Activated CD4-positive, alpha-beta T cell treated with anti-CD3 and anti-CD28 coated beads for 1 hour (primary cell): ENCODE data around the gene MPC1.

Experiments used
- DNase-seq: peaks from one replicate; pipeline ENCODE4 v3.0.0-alpha.2; 2020

Gene MPC1

DNA sequence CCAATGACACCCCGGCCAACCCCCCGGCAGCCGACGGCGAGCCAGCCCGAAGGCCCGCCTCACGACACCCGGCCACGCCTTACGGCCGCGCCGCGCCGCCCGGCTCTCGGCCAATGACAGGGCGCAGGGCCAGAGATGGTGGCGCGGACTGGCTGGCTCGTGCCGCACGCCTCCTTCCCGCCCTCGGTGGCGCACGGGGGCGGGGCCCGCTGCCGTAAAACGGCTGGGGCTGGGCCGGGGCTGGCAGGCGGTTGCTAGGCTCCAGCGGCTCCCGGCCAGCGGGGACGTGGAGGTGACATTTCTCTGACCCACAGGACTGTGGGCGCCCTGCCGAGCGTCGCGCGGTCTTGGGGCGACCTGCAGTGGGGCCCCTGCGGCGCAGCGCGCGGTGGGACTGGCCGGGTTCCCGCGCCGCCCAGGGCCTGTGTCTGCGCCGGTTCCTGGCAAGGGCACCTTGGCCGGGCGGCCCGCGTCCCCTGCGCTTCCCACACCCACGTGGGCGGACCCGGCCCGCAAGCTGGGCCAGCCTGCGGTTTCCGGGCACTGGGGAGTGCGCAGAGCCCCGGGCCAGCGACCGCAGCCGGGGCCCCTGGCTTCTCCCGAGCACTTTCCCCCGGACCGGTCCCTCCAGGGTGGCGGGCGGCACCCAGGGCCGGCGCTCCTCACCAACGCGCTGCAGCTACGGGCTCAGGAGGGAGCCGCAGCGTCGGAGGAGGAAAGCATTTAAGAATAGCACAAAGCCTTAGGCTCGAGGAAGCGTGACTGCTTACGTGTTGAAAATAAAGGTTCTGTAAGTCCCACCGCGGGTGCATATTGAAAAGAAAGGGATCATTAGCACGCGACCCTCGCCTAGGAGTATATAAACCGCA, at the start of gene MPC1:
Gene MPC1, minus strand, starts transcription at position 8 of the 869 bp plus-strand sequence. CDS start 64 bp downstream, outside the sequence.
- peak; percentile 90 for DNase-seq

DNA sequence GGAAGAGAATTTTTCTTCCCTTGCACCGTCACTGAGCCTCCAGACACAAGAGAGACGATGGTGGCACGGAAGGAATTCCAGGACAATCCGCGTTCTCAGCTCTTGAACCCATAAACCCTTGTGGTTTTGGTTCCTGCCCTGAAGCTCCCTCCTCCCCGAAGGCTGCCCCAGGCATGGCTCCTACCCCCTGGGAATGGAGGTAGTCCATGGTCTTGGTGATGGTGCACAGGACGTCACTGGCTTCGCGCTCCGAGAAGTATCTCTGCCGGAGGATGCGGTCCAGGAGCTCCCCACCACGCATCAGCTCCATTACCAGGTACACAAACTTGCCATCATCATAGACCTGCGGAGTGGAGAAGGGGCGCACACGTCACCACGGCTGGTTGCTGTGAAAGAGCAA, 47.5 kb upstream of the MPC1 start:
- no peak for DNase-seq

DNA sequence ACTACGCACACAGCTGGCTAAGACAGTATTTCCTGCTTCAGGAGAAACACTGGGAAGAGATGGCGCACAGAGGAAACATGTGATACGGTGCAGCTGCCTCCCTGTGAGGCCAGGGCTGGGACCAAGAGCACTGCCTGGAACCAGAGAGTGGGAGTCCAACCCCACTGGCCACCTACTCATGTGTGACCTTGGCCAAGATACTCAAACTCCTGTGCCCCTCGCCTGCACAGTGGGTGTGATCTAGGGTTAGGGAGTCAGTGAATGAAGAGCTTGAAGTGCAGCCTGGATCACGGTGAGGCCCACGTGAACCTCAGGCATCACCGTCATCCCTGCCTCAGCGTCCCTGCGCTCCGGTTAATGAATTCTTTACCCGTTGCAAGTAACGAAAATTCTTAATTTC, 41.7 kb upstream of the MPC1 start:
- DNase-seq = peak; percentile 4

DNA sequence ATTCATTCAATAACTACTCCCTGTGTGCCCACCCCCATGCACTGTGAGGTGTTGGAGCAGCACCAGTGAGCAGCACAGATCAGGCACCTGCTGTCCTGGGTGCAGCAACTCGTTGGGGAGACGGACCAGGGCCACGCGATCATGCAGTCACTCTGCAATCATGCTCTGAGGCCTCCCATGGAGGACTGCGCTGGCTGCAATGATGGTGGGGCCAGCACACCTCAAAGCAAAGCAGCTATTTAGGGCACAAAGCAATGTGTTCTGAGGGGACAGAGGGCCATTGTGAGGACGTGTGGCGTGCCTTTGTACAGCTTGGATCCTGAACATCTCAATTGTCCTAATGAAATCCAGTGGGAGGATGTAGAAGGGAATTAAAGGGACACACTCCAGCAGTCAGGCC, 41.0 kb upstream of the MPC1 start:
- DNase-seq = peak; percentile 3

DNA sequence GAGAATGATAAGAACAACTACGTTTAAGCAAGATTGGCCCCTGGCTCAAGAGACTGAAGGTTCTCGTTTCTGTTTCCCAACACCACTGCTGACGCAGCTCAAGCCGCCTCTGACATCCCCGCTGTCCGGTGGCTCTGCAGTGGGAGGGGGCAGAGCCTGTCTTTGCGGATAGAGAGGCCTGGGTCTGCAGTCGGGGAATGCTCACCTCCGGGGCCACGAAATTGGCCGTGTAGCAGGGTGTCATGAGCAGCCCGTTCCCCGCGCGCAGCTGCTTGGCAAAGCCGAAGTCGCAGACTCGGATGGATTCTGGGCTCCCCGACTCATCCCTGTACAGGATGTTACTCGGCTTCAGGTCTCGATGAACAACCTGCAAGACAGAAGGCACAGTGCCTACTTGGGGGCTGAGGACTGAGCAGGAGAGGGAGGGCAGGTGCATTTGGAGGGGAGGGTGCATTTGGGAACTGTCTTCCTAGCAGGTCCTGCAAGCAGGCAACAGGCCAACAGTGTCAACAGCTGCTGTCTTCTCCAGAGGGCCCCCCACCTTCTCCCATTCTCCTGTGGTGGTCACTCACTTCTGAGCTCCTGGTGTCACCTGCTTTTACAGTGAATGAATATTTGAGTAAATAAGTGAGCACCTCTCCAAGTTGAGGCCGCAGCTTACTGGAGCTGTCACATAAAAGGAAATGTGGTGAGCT, 40.5 kb upstream of the MPC1 start:
- DNase-seq = peak; percentile 2

DNA sequence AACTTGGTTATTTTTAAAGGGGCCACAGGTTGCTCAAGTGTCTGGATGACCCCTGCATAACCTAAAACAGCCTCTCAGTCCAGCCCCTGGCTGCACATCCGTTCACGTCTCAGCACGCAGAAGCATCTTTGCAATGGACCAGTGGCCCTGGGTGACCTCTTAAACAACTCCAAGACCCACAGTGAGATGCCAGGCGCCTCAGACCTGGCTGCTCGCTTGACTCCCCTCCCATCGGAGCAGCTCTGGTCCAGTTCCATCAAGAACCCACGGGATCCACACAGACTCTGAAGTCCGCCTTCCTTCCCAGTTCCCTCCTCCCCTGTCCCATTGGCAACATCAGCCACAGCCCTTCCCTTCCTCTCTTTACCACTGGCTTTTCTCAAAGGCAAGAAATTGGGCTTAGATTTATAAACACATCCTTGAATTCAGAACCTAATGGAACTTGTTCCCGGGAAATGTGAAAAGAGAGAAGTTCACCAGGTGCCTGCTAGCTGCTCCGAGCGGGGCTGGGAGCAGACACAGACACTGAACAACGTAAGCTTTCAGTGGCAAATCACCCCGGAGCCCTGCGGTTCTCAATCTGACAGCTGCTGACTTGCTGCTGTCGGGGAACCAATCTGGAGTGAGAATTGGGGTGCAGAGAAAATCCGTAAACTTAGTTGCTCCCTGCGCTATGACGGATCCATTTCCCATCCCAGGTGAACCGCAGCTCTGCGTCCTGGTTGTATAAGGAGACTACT, 39.6 kb upstream of the MPC1 start:
- DNase-seq = no peak

DNA sequence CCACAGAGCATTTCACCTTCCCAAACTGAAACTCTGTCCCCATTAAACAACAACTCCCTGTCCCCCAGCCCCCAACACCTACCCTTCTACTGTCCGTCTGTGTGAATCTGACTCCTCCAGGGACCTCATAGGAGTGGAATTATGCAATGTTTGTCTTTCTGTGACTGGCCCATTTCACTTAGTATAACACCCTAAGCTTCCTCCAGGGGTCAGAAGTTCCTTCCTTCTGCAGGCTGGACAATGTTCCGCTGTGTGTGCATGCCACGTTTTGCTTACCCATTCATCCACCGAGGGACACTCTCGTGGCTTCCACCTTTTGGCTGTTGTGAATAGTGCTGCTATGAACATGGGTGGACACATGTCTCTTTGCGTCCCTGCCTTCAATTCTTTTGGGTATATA, 37.6 kb upstream of the MPC1 start:
- peak; percentile 2 for DNase-seq

DNA sequence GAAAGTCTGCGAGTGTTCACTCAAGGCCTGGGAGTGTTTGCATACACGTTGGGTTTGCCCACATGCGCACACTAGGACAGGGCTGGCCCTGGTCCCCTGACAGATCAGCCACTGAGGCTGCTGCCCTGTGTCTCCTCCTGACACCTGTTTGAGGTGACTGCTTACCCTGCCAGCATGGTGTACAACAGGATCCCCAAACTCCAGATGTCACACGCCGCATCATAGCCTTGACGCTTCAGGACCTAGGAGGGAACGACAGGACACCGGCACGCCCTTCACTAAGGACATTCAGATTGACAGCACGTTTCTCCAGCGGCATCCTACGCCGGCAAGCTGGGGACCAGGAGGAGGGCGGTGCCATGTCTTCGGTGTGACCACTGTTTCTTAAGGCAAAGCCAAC, 37.0 kb upstream of the MPC1 start:
- no peak for DNase-seq

DNA sequence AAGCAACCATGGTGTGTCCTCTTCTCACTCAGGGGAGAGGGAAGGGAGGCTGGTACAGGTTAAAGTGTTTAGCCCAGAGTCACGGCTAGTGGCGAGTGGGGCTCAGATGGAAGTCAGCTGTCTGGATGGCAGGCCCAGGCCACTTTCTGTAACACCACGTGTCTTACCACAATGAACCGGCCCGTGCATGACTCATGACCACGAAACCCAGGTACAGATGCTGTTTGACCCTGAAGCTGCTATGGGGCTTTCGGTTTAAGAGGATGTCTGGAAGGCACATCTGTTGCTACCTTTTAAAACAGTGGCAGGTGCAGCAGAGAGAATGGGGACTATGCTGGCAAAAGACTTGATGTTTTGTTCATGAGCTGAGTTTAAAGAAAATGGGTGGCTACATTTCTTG, 36.5 kb upstream of the MPC1 start:
- DNase-seq = peak; percentile 42

DNA sequence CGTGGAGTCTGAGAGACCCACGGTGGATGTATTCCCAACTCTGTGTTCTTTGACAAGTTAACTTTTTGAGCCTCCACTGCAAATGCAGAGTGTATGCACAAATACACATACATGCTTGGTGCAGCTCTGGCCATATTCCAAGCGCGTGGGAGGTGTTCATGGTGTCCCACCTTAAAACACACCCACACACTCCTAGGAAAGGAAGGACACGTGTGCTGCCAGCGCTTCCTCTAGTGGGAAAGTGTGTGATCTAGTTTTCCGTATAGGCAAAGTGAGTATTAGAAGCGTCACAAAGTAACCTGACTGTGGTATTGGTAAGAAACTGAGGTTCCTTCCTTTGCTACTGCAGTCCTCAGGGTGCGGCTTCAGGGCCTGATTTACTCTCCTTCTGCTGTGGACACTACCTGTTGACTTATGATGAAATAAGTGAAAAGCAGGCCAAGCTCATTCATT, 36.0 kb upstream of the MPC1 start:
- no peak for DNase-seq

DNA sequence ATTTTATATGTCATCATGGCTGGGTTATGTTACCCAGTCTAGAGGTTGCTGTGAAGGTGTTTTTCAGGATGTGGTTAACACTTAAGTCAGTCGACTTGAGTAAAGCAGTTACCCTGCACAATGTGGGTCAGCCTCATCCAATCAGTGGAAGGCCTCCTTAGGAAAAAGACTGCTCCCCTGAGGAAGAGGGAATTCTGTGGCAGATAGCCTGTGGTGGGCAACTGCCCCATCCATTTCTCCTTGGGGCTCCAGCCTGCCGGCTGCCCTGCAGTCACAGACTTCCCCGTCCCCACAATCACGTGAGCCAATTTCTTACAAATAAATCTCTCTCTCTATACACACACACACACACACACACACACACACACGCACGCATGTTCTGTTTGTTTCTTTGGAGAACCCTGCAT, 34.5 kb upstream of the MPC1 start:
- peak; percentile 34 for DNase-seq

DNA sequence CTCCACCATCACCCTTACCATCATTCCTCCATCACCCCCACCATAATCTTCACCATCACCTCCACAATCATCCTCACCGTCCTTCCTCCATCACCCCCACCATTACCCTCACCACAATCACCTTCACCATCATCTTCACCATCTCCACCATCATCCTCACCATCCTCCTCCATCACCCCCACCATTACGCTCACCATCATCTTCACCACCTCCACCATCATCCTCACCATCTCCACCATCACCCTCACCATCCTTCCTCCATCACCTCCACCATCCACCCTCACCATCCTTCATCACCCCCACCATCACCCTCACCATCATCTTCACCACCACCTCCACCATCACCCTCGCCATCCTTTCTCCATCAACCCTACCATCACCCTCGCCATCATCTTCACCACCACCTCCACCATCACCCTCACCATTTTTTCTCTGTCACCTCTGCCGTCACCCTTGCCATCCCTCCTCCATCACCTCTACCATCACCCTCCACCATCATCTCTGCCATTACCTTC, 33.1 kb upstream of the MPC1 start:
- DNase-seq = no peak

DNA sequence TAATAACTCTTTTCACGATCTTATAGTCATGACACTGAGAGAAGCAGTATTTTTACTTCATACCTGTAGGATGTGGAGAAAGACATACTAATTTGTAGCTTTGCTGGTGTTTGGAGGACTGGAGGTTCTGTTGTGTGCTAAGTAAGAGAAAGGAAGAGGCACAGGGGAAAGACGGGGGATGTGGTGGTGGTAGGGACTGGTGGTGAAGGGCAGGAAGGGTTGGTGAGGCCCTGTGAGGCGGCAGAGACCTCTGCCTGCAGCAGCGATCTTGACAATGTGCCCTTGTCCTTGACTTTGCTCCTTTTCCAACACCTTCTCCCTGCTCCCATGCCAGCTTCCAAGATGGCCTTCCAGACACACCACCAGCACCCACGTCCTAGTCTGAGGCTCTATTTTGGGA, 32.6 kb upstream of the MPC1 start:
- no peak for DNase-seq

DNA sequence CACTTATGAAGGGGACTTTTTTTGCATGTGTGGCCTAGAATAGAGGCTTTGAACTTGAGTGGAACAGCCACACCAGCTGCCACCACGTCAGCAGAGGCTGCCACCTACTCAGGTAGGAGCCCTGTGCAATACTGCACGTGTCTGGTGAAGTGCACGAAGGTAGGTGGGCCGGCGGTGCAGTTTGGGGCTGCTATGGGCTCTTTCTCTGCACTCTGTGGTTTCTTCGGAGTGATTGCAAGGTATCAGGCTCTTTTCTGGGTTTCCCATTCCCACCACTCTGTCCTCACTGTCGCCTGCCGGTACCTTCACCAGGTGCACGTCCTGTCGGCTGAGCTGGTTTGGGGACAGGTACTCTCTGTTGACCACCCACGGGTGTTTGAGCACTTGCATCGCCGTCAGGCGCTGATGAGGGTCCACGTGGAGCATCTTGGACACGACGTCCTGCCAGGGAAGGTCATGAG, 30.8 kb upstream of the MPC1 start:
- no peak for DNase-seq

DNA sequence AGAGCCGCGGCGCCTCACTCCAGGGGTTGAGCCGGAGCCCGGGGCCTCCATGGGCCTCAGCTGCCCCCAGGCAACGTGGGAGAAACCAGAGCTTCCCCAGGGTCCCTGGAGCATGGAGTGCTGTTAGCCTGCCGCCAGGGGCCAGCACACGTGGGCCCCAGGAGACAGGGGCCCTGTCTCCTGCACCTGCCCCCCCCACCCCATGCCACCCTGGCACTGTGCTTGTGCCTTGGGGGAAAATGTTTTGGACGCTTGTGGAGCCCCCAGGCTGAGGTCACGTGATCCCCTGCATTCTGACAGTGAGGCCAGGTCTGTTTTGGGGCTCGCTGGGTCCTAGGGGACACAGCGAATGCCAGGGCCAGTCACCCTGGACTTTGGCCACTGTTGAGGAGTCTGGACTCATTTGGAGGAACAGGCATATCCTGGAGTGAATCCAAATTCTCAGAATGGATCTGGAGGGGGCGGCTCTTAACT, 30.2 kb upstream of the MPC1 start:
- no peak for DNase-seq

DNA sequence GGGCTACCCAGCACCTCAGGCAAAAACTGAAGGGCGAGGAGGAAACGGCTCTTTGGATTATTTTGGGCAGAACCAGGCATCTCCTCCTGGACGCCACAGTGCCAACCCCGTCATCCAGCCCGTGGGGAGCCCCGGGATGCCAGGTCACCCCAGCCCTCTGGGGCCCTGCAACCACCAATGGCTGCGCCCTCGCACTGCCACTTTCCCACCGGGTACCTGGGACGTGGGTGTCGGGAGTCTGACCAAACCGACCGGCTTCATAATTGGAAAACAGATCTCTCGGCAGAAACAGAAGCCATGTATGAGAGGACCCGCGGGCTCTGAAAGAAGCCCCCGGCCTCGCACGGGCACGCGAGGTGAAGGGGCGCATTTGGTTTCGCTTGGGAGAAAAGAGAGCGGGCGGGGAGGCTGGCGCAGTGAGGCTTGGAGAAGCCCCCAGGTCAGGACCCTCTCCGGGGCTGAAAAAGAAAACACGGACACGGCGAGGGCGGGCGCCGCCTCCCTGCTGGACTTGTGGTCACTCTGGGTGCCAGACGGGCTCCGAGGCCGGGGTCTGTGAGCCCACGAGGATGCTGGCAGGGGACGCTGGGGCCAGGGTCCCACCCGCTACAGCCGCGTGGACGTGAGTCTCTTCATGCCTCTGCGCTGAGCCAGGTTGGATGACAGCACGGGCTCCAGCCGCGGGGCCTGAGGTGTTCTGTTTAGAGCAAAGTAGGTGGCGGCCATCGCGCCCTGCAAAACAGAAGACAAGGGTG, 29.6 kb upstream of the MPC1 start:
- no peak for DNase-seq

DNA sequence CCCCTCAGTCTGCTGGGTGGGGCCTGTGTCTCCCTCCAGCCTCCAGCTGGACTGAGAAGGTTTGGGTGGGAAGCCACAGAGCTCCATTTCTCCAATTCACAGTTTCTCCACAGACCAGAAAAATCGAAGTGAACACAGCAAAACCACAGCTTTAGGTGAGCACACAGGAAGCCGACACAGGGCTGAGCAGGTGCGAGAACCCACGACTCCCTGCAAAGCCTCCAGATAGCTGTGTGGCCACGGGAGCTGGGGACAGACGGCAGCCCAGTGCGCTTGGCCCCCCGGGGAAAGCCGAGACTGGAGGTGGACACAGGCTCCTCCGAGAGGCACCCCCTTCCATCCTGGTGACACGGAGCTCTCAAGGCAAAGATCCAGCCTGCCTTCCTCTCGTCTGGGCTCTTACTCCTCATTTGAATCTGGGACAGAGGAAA, 29.0 kb upstream of the MPC1 start:
- DNase-seq = no peak

DNA sequence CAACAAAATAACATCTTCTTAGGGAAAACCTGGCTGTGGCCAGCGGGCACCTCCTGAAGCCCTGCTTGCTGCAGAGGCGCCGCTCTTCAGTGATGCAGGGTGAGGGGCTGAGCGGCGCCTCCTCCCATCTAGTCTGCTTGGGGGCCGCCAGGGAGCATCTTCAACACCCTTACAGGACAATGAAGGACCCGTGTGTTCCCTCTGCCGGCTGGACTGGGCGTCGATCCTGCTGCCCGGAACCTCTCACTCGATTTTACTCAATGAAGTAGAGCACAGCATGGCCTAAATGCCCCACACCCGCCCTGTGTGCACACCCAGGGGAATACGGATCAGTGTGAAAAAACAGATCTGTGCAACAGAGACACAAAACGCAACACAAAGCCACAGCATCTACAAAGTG, 28.5 kb upstream of the MPC1 start:
- DNase-seq = no peak

DNA sequence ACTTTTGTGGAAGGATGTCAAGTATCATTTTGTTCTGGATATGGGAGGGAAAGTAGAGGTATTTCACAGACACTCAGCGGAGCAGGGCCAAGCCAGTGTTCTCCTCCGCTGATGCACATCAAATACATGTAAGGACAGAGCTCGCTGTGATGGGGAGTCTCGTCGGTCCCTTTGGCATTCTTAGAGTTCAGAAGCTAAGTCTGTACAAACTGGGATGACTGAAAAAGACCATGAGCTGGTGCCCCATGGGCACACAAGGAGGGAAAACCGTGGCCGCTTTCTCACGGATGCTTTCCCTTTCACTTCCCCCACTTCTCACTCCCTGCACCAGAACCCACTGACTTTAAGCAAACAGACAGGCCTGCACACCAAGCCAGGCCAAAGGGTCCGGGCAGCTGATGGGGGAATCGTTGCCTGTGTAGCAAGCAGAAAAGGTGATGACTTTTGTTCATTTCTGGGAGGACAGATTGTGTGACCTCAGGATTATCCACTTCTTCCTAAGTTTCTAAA, 27.7 kb upstream of the MPC1 start:
- no peak for DNase-seq

DNA sequence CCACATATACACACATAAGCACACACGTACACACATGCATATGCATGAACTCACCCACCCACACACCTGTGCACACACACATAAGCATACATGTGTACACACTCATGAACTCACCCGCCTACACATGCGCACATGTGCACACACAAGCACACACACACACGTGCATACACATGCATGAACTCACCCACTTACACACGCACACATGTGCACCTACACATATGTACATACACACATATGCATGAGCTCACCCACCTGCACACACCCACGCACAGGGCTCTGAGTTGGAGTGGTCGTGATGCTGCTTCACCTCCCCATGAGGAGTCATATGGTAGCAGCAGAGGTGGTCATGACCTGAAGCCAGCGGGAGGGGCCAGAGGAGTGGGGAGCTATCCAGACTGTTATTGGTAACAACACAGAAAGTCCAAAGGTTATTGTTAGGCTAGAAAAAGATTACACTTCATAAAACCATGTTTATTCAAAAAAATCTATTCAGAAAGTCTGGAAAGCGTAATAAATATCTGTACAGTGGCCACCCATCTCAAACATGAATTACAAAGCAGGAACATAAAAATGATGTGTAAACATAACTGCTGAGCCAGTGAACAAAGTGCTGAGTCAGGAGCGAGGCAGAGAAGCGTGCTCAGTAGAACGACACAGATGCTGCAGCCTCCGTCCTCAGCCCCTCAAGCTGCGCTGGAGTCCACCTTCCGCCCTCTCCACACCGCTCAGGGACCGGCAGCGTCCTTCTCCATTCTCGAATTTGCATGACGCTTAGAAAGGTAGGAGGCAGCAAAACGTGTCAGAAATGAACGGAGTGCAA, 26.4 kb upstream of the MPC1 start:
- no peak for DNase-seq

DNA sequence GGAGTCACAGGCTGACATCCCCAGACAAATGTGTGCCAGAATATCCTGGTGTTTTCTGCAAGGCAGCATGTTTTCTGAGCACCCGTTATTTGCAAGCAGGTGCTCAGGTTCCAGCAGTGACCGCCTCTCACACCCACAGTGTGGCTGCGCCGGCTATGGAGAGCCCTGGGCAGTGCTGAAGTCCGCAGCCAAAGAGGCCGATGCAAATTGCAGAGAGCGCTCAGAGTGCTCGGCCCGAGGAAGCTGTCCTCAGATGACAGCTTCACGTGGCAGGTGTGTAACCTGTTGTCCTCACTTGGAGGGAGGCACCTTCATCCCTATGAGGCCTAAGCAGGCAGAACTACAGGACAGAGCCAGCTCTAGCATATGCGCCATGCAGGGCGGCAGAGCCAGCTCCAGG, 23.5 kb upstream of the MPC1 start:
- DNase-seq = no peak
